Fibroblast of mammary gland (primary cell): ENCODE measurements around the gene ABCA7.
"Not testable (repeated sequence)": the region's sequence is repeated elsewhere in the genome, so short reads cannot be mapped to it uniquely, and the experiment has no call there.

Source experiments
- DNase-seq: peaks from one replicate; pipeline ENCODE4 v3.0.0-alpha.2; 2010; ENCODE audit warnings: low read depth
- H3K4me3 ChIP-seq: 2 replicates; pipeline ENCODE4 v1.5.1; 2011; ENCODE audit warnings: low read depth, mild to moderate bottlenecking, low read length, moderate library complexity; ENCODE audit not compliant: control insufficient read depth
- TF ChIP-seq, protein P1 (sequence below): conservative IDR thresholded peaks from 2 replicates; pipeline ENCODE4 v1.5.1; 2011; ENCODE audit warnings: low read depth, low read length, inconsistent platforms; ENCODE audit not compliant: control insufficient read depth, insufficient read depth

ABCA7 gene

GRCh38 chr19:1020868-1021425 lies 19.0 kb upstream of the ABCA7 start, which contains the start of gene TMEM259:
TSS of gene TMEM259 (minus strand) at chr19:1021123. CDS start at chr19:1020996, 127 bp downstream.
- H3K4me3 ChIP-seq: peak within 1 kb of the TSS; percentile 90
- TF ChIP-seq, protein P1, sequence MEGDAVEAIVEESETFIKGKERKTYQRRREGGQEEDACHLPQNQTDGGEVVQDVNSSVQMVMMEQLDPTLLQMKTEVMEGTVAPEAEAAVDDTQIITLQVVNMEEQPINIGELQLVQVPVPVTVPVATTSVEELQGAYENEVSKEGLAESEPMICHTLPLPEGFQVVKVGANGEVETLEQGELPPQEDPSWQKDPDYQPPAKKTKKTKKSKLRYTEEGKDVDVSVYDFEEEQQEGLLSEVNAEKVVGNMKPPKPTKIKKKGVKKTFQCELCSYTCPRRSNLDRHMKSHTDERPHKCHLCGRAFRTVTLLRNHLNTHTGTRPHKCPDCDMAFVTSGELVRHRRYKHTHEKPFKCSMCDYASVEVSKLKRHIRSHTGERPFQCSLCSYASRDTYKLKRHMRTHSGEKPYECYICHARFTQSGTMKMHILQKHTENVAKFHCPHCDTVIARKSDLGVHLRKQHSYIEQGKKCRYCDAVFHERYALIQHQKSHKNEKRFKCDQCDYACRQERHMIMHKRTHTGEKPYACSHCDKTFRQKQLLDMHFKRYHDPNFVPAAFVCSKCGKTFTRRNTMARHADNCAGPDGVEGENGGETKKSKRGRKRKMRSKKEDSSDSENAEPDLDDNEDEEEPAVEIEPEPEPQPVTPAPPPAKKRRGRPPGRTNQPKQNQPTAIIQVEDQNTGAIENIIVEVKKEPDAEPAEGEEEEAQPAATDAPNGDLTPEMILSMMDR: no peak
- peak; percentile 95 for DNase-seq

DNA sequence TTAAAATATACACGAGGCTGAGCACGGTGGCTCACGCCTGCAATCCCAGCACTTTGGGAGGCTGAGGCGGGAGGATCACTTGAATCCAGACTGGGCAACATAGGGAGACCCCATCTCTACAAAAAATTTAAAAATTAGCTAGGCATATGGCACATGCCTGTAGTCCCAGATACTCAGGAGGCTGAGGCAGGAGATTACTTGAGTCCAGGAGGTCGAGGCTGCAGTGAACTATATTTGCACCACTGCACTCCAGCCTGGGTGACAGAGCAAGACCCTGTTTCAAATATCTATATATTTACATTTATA lies 16.1 kb upstream of the ABCA7 start:
- H3K4me3 ChIP-seq, DNase-seq: not testable (repeated sequence)

- DNase-seq, H3K4me3 ChIP-seq: not testable (repeated sequence)
Observed at GRCh38 chr19:1025080-1025479, 14.8 kb upstream of the ABCA7 start.

GRCh38 chr19:1025960-1026782 lies 13.7 kb upstream of the ABCA7 start, which contains the start of gene CNN2:
TSS of gene CNN2 (plus strand) at chr19:1026608. CDS start at chr19:1026662, 54 bp downstream.
- TF ChIP-seq, protein P1: no peak
- peak within 1 kb of the TSS; percentile 94 for H3K4me3 ChIP-seq
- DNase-seq: peak; percentile 54

DNA sequence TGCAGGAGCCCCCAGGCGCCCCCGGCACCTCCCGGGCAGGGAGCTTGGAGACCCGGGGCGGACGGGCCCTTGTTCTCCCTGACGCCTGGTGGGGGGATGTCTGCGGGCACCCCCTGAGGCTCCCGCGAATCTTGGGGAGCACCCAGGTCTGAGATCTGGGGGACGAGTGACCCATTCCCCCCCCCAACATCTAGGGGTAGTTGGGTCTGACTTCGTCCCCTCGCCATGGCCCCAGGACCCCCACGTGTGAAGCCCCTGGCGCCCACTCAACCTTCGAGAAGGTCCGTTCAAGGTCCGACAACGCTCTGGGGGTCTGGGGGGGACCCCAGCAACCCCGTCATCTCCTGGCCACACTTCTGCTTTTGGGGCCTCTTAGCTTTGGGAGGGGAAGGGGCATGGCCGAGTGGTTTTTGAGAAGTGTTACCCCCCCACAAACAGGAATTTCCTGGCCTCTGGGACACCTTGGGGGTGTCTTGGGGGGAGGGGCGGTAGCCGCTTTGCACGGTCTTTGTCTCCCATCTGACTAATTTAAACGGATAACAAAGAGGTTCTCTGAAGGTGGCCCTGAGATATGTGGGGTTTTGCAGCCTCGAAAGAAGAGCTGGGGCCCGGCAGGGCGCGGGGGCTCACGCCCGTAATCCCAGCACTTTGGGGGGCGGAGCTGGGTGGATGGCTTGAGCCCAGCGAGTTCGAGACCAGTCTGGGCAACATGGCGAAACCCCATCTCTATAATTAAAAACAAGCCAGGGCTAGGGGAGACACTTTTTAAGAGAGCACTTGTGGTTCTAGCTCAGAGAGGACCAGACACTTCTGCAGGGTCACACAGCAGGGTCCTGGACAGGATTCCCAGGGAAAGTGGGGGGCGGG lies 12.9 kb upstream of the ABCA7 start:
- TF ChIP-seq, protein P1: no peak
- H3K4me3 ChIP-seq: peak overlapping the region; percentile 94
- DNase-seq: no peak

DNA sequence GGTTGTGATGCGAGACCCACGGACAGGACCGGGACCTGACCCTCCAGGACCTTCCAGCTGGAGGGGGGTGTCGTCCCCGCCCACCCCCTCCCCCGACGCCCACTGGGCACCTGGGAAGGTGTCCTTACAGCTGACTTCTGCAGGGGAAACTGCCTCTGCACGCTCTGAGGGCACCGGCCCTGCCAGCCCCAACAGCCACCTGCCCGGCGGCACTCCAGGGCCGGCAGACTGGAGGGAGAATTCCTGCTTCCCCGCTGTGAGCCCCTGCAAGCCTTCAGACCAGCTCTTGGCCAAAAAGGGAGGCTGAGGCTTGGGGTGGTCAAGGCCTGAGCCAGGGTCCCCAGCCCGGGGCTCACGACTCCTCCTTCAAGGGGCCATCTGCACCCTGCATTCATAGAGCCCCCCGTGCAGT lies 12.3 kb upstream of the ABCA7 start:
- DNase-seq: no peak
- TF ChIP-seq, protein P1: no peak
- peak overlapping the region; percentile 94 for H3K4me3 ChIP-seq

DNA sequence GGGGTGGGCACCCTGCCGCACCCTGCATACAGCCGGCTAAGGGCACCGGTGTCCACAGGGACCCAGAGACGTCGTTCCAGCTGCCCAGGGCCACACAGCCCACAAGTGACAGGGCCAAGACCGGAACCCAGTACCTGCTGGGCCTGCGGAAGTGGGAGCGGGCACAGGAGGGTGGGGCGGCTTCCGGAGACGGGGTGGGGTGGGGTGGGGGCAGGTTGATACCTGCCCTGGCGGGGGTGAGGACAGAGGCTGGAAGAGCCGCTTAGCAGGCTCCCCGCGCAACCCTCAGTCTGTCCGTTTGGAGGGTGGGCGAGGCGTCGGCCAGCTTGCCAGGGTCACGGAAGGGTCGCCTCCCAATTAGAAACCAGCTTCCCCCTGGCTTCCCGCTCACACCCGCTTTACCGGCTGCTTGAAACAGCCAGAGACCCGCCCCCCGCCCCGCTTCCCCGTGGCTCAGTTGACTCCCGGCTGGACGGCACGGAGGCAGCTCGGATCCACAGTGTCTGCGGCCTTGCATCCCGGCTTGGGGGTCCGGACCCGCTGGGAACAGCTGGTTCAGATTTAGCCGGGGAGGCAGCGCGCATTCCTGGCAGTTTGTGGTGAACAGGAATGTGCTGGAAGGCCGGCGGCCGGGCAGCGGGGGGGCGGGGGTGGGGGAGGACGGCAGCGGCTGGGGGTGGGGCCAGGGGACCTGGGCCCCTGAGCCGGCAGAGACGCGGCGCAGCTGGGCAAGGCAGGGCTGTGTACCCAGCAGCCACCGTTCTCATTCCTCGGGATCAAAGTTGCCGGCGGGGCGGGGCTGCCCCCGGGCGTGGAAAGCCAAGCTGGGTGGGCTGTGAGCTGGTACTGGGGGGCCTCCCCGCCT lies 11.6 kb upstream of the ABCA7 start:
- H3K4me3 ChIP-seq: peak overlapping the region; percentile 94
- peak; percentile 95 for DNase-seq
- TF ChIP-seq, protein P1: no peak
